SK-N-SH treated with all-trans-retinoic acid at 6 μM for 48 hours (cell line): ENCODE data around the gene LRP5.

Experiments used
- ATAC-seq: fragments of 200-7000 bp; cut with Tn5 transposase; 3 replicates; pipeline ENCODE4 v1.9.1; 2020; ENCODE audit warnings: mild to moderate bottlenecking, moderate library complexity
- ARNTL ChIP-seq: fragments of 450-650 bp; formaldehyde crosslinking; IDR thresholded peaks from 2 replicates; pipeline ENCODE4 v1.5.0; 2020; ENCODE audit warnings: low read depth, mild to moderate bottlenecking, moderate library complexity, borderline replicate concordance
- BACH2 ChIP-seq: fragments of 250-450 bp; sonication (Bioruptor Pico); IDR thresholded peaks from 2 replicates; pipeline ENCODE4 v1.9.0; 2021; ENCODE audit warnings: mild to moderate bottlenecking, borderline replicate concordance
- ESRRG ChIP-seq: fragments of 250-450 bp; sonication (Bioruptor Pico); IDR thresholded peaks from 2 replicates; pipeline ENCODE4 v1.6.1; 2021; ENCODE audit warnings: mild to moderate bottlenecking
- ISL1 ChIP-seq: fragments of 250-450 bp; sonication (Bioruptor Pico); IDR thresholded peaks from 2 replicates; pipeline ENCODE4 v2.1.2; 2022; ENCODE audit warnings: mild to moderate bottlenecking, moderate library complexity
- OSR1 ChIP-seq: fragments of 250-450 bp; sonication (Bioruptor Pico); IDR thresholded peaks from 2 replicates; pipeline ENCODE4 v1.8.0; 2022; ENCODE audit warnings: moderate library complexity, mild to moderate bottlenecking, inconsistent platforms
- PPARA ChIP-seq: fragments of 250-450 bp; sonication (Bioruptor Pico); IDR thresholded peaks from 2 replicates; pipeline ENCODE4 v1.5.0; 2020; ENCODE audit warnings: mild to moderate bottlenecking, borderline replicate concordance
- SNAI2 ChIP-seq: fragments of 250-450 bp; sonication (Bioruptor Pico); IDR thresholded peaks from 2 replicates; pipeline ENCODE4 v1.5.0; 2020; ENCODE audit warnings: mild to moderate bottlenecking, moderate library complexity
- TOX ChIP-seq: fragments of 250-450 bp; sonication (Bioruptor Pico); IDR thresholded peaks from 2 replicates; pipeline ENCODE4 v1.8.0; 2021; ENCODE audit warnings: mild to moderate bottlenecking, moderate library complexity, borderline replicate concordance
- ZC3H10 ChIP-seq: fragments of 250-450 bp; sonication (Bioruptor Pico); IDR thresholded peaks from 2 replicates; pipeline ENCODE4 v1.5.1; 2021; ENCODE audit warnings: mild to moderate bottlenecking, moderate library complexity
- ZFP3 ChIP-seq: fragments of 250-450 bp; sonication (Bioruptor Pico); IDR thresholded peaks from 2 replicates; pipeline ENCODE4 v1.5.0; 2020; ENCODE audit warnings: mild to moderate bottlenecking, moderate library complexity
- ZFP30 ChIP-seq: fragments of 450-650 bp; formaldehyde crosslinking; IDR thresholded peaks from 2 replicates; pipeline ENCODE4 v1.5.0; 2022; ENCODE audit warnings: mild to moderate bottlenecking, moderate library complexity
- ZNF565 ChIP-seq: fragments of 450-650 bp; formaldehyde crosslinking; conservative IDR thresholded peaks from 2 replicates; pipeline ENCODE4 v1.5.0; 2020; ENCODE audit warnings: low read depth, mild to moderate bottlenecking, moderate library complexity
- TF ChIP-seq, protein P1 (sequence below): fragments of 250-450 bp; sonication (Bioruptor Pico); IDR thresholded peaks from 2 replicates; pipeline ENCODE4 v1.8.0; 2021; ENCODE audit warnings: low read depth, mild to moderate bottlenecking, moderate library complexity, borderline replicate concordance
- TF ChIP-seq, protein P2 (sequence below): fragments of 250-450 bp; sonication (Bioruptor Pico); IDR thresholded peaks from 2 replicates; pipeline ENCODE4 v1.5.1; 2020; ENCODE audit warnings: low read depth, mild to moderate bottlenecking, moderate library complexity
- TF ChIP-seq, protein P3 (sequence below): fragments of 250-450 bp; sonication (Bioruptor Pico); IDR thresholded peaks from 2 replicates; pipeline ENCODE4 v1.5.1; 2021; ENCODE audit warnings: mild to moderate bottlenecking, moderate library complexity
- TF ChIP-seq, protein P4 (sequence below): fragments of 250-450 bp; sonication (Bioruptor Pico); IDR thresholded peaks from 2 replicates; pipeline ENCODE4 v1.8.0; 2020; ENCODE audit warnings: mild to moderate bottlenecking, moderate library complexity, borderline replicate concordance

Gene LRP5

DNA sequence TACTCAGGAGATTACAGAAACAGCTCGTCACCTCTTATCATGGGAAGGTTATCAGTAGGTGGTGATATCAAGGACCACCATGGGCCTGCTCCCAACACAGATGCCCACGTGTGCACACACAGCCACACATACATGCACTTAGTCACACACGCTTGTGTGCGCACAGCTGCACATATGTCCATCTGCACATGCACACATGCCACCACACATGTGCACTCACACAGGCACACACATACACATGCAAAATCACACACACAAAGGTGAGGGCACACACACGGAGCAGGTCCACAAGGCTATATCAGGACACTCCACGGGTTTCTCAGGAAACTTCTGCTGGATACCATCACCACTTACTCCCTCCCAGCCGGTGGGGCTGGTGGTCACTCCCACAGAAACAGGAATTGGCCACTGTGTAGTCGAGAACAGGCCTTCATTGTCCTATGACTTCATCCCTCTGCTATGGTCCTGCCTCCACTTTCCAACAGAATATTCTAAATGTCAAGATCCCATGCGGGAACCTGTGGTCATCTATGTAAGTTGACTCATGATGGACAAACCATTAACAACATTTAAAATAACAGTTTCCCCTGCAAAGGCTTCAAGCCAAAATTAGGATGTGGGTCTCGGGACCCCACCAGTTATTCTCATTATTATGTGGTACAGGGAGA is 42.8 kb upstream of the LRP5 start:
- no peak for ATAC-seq

DNA sequence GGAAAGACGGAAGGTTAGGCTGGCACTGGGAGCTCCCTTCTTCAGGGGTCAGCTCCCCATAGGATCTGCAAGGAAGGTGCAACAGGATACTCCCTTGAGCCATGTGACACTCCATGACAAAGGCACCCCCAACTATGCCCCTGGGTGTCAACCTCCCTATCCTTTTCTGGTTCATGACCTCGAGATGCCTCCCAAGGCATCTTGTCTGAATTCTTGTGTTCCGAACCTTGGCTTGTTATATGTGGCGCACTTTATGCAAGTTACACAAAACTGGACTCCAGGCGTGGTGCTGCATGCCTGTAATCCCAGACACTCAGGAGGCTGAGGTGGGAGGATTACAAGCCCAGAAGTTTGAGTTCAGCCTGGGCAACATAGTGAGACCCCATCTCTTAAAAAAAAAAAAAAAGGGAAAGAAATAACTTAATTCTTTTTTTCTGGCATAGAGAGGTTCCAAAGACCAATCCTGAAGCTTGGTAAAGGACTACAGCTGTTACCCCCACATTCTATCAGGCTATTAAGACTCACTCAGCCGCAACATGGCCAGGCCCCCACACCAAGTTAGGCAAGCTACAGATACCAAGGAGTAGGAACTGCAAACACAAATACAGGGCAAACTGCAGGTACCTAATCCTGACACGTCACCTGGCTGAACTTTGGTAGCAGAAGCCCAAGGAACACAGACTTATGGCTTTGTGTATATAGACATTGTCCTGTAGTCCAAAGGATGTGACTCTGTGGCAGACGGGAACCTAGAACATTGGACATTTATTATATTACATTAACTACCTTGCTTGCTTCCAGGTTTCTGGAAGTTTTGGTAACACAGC is 42.0 kb upstream of the LRP5 start:
- ATAC-seq, result no peak
- TF ChIP-seq PPARA (CRISPR knock-in tag), result no peak
- TF ChIP-seq, protein P1, sequence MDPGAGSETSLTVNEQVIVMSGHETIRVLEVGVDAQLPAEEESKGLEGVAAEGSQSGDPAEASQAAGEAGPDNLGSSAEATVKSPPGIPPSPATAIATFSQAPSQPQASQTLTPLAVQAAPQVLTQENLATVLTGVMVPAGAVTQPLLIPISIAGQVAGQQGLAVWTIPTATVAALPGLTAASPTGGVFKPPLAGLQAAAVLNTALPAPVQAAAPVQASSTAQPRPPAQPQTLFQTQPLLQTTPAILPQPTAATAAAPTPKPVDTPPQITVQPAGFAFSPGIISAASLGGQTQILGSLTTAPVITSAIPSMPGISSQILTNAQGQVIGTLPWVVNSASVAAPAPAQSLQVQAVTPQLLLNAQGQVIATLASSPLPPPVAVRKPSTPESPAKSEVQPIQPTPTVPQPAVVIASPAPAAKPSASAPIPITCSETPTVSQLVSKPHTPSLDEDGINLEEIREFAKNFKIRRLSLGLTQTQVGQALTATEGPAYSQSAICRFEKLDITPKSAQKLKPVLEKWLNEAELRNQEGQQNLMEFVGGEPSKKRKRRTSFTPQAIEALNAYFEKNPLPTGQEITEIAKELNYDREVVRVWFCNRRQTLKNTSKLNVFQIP, result no peak
- TF ChIP-seq, protein P2, sequence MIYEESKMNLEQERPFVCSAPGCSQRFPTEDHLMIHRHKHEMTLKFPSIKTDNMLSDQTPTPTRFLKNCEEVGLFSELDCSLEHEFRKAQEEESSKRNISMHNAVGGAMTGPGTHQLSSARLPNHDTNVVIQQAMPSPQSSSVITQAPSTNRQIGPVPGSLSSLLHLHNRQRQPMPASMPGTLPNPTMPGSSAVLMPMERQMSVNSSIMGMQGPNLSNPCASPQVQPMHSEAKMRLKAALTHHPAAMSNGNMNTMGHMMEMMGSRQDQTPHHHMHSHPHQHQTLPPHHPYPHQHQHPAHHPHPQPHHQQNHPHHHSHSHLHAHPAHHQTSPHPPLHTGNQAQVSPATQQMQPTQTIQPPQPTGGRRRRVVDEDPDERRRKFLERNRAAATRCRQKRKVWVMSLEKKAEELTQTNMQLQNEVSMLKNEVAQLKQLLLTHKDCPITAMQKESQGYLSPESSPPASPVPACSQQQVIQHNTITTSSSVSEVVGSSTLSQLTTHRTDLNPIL, result no peak
- no peak for TF ChIP-seq OSR1 (CRISPR knock-in tag)
- TF ChIP-seq ZNF565, result no peak
- no peak for TF ChIP-seq ZFP3 (CRISPR knock-in tag)
- TF ChIP-seq, all 23 proteins: peak for 0

More for the DNA sequence above, 42.8 kb upstream of the LRP5 start:
- TF ChIP-seq TOX (CRISPR knock-in tag) (no peak), ISL1 (no peak), SNAI2 (CRISPR knock-in tag) (no peak), ARNTL (no peak), PPARA (CRISPR knock-in tag) (no peak), OSR1 (CRISPR knock-in tag) (no peak), ZC3H10 (CRISPR knock-in tag) (no peak), BACH2 (no peak), ESRRG (CRISPR knock-in tag) (no peak)
- TF ChIP-seq, protein P3, sequence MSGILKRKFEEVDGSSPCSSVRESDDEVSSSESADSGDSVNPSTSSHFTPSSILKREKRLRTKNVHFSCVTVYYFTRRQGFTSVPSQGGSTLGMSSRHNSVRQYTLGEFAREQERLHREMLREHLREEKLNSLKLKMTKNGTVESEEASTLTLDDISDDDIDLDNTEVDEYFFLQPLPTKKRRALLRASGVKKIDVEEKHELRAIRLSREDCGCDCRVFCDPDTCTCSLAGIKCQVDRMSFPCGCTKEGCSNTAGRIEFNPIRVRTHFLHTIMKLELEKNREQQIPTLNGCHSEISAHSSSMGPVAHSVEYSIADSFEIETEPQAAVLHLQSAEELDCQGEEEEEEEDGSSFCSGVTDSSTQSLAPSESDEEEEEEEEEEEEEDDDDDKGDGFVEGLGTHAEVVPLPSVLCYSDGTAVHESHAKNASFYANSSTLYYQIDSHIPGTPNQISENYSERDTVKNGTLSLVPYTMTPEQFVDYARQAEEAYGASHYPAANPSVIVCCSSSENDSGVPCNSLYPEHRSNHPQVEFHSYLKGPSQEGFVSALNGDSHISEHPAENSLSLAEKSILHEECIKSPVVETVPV (CRISPR knock-in tag), result no peak
- TF ChIP-seq, protein P4, sequence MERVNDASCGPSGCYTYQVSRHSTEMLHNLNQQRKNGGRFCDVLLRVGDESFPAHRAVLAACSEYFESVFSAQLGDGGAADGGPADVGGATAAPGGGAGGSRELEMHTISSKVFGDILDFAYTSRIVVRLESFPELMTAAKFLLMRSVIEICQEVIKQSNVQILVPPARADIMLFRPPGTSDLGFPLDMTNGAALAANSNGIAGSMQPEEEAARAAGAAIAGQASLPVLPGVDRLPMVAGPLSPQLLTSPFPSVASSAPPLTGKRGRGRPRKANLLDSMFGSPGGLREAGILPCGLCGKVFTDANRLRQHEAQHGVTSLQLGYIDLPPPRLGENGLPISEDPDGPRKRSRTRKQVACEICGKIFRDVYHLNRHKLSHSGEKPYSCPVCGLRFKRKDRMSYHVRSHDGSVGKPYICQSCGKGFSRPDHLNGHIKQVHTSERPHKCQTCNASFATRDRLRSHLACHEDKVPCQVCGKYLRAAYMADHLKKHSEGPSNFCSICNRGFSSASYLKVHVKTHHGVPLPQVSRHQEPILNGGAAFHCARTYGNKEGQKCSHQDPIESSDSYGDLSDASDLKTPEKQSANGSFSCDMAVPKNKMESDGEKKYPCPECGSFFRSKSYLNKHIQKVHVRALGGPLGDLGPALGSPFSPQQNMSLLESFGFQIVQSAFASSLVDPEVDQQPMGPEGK (CRISPR knock-in tag), result no peak
- TF ChIP-seq, protein P1, result no peak

DNA sequence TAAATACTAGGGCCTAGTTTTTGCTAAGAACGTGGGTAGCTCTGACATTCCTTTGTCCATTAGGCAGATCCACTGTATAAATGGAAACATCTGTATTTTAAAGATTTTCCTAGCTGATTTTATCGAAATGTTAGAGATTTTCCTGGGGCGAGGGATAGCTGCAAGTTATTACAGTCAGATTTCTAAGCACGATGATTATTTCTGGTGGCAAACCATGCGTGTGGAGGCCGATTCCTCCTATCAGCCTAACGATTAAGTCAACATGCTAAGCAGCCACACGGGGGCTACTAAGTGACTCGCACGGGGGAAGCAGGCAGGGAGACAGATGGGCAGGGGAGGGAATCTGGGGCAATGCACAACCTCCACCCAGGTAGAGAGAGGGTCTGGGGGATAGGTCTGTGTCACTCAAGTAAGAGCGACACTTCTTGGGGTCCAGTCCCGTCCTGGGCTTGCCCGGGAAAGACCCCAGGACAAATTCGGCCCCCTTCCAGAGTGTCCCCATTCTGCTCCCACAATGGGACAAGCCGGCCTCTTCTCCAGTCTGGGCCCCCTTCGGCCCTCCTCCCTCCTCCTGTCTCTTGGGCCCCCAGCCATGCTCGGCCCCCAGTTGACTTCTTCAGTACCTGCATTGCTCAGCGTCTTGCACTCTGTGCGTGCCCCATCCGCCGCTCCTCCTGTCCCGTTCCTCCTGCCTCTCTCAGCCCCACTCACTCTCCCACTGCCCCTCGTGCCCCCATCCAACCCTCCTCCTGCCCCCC is 41.2 kb upstream of the LRP5 start:
- ATAC-seq, result peak; percentile 82
- TF ChIP-seq, protein P1, result no peak
- TF ChIP-seq ZFP30 (CRISPR knock-in tag), result no peak
- TF ChIP-seq SNAI2 (CRISPR knock-in tag), result no peak
- TF ChIP-seq, protein P4 (CRISPR knock-in tag), result peak; percentile 27; the same call in 1 of the 2 replicates
